GM13977 (cell line): ENCODE results near the gene CLTCL1.
"Not testable (repeated sequence)": the region's sequence is repeated elsewhere in the genome, so short reads cannot be mapped to it uniquely, and the experiment has no call there.

Experiments
- DNase-seq: peaks from one replicate; pipeline ENCODE4 v3.0.0; 2012; ENCODE audit warnings: low spot score
- in situ Hi-C: fragments of 300-500 bp; cut with MboI; formaldehyde crosslinking; loops from one replicate; pipeline ENCODE4 v1.12.0; 2022; ENCODE audit warnings: low sequenced_read_pairs, low pct_unique_long_range_greater_than_20kb, mixed read lengths, inconsistent platforms; ENCODE audit not compliant: unreplicated experiment
- TF ChIP-seq, protein P1 (sequence below): IDR thresholded peaks from 2 replicates; pipeline ENCODE4 v1.5.1; 2012; ENCODE audit warnings: mild to moderate bottlenecking, control low read depth; ENCODE audit not compliant: insufficient read depth; ENCODE audit errors: extremely low read depth, missing control alignments

CLTCL1 gene

DNA sequence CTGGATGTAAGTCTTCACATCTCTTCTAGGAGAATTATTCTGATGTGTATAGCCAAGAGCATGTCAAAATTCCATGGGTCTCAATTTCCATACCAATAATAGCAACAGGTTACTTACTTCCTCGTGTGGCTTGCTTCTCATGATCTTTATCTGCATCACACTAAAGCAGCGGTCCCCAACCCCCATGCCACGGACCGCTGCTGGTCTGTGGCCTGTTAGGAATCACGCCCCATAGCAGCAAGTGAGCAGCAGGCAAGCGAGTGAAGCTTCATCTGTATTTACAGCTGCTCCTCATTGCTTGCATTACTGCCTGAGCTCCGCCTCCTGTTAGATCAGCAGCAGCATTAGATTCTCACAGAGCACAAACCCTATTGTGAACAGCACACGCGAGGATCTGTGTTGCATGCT is 84.1 kb downstream of the CLTCL1 start:
- TF ChIP-seq, protein P1, sequence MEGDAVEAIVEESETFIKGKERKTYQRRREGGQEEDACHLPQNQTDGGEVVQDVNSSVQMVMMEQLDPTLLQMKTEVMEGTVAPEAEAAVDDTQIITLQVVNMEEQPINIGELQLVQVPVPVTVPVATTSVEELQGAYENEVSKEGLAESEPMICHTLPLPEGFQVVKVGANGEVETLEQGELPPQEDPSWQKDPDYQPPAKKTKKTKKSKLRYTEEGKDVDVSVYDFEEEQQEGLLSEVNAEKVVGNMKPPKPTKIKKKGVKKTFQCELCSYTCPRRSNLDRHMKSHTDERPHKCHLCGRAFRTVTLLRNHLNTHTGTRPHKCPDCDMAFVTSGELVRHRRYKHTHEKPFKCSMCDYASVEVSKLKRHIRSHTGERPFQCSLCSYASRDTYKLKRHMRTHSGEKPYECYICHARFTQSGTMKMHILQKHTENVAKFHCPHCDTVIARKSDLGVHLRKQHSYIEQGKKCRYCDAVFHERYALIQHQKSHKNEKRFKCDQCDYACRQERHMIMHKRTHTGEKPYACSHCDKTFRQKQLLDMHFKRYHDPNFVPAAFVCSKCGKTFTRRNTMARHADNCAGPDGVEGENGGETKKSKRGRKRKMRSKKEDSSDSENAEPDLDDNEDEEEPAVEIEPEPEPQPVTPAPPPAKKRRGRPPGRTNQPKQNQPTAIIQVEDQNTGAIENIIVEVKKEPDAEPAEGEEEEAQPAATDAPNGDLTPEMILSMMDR = no peak
- no peak for DNase-seq
- in situ Hi-C loops = no loop called here

DNA sequence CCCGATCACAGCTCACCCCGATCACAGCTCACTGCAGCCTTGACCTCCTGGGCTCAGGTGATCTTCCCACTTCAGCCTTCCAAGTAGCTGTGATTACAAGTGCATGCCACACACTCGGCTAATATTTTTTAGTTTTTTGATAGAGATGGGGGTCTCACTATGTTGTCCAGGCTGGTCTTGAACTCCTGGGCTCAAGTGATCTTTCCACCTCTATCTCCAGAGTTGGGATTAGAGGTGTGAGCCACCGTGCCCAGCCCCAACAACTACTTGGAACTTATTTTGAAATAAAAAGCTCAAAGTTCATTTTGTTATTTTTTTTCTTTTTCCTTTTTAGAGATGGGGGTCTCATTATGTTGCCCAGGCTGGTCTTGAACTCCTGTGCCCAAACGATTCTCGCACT is 85.2 kb downstream of the CLTCL1 start:
- TF ChIP-seq, protein P1 = no peak
- no peak for DNase-seq
- in situ Hi-C loops = no loop called here

DNA sequence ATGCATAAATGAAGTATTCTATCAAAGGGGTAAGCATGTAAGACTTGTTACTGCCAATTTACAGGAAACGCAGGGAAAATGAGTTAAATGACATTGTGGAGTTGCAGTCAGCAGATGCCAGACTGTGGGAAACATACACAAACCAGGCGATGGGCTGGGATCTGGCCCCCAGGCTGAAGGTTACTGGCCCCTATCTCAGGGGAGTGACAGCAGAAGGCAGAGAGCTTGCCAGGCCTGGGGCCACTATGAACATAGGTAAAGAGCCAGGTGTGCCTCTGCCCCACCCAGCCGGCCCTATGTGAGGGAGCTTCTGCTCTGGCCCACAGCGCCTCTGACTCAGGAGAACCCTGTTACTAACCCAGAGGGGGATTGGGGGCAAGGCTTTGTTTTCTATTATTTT is 86.9 kb downstream of the CLTCL1 start:
- no peak for DNase-seq
- in situ Hi-C loops = no loop called here
- TF ChIP-seq, protein P1 = no peak

DNA sequence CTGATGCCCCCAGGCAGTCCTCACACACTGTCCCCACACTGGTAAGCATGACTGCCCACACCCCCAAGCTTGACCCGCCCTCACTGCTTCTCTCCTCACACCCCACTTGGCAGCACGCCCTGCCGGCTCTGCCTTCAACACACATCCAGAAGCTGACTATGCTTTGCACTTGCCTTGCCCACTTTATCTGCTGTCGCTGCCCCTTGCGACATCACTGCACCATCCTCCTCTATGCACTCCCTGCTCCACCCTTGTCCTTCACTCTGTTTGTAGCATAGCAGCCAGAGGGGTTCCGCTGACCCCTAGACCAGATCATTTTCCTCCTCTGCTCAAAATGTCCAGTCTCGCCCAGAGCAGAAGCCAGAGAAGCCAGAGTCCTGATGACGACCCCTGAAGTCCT is 87.7 kb downstream of the CLTCL1 start:
- TF ChIP-seq, protein P1 = no peak
- DNase-seq = no peak
- in situ Hi-C loops = no loop called here

DNA sequence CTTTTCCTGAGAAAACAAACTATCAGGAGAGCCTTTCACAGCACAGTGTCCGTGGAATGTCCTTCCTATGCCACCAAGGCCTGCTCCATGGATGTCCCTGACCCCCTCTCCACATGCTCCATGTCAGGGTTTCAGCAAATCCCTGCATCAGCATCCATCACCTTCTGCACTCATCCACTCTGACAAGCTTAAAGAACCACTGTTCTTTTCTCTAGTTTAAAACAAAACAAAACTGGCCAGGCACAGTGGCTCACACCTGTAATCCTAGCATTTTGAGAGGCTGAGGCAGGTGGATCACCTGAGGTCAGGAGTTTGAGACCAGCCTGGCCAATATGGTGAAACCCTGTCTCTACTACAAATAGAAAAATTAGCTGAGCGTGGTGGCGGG is 88.7 kb downstream of the CLTCL1 start:
- DNase-seq, in situ Hi-C loops: not testable (repeated sequence)

DNA sequence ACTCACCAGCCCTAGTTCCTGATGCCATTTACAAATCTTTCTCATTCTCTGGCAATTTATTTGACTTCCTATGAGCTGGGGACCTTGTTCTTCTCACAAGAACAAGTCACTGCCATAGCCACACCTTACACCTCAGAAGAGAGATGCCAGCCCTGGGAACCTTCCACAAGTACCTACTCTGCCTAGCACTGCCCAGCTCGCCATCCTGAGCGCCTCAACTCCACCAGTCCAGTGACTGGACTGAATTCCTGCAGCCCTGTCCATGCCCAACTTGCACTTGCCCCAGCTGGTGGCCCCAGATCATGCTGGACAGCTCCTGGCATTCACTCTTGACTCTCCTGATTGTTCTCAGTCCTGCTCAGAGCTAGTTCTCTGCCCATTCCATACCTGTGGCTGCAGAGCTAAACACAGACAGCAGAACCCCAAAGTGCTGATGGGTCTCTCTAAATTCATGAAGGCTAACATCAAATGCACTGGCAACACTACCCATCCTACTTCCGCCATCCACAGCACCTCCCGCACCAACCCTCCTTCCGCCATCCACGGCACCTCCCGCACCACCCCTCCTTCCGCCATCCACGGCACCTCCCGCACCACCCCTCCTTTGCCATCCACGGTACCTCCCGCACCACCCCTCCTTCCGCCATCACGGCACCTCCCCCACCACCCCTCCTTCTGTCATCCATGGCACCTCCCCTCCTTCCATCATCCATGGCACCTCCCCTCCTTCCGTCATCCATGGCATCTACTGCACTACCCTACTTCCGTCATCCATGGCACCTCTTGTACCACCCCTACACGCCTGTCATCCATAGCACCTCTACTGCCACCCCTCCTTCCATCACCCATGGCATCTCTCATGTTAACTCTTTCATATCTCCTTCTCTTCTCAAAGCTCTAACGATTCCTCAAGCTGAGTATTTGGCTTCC is 89.4 kb downstream of the CLTCL1 start:
- no peak for DNase-seq
- in situ Hi-C loops = no loop called here
- TF ChIP-seq, protein P1 = no peak

DNA sequence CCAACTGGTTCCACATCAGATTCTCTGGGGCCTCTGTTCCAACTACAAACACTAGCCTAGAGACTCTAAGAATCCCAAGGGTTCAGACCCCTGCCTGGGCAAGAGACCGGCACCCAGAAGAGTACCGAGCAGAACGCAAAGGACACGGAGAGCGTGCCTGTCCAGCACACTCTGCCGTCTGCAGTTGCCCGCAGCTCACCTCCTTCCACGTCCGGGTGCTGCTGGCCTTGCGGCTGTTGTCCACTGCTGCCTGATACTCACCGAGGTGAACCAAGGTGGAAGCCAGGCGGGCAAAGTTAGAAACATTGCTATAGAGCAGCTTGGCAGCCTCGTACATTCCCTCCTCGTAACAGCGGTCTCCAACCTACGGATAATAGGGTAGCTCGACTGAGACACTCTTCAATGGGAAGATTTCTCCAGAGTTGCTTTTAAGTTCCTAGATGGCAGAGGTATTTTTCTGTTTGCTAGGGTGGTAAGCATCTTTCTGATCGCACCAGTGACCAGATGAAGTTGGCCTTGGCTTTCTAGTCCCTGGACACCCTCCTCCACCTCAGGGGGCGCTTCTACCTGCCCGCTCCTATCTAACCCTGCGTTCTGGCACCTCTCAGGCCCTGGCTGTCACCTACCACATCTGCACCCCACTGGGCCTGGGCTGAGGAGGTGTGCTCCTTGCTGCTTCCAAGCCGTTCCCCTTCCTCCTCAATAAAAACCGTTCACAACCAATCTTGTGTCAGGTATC is 90.2 kb downstream of the CLTCL1 start:
- TF ChIP-seq, protein P1 = no peak
- in situ Hi-C loops = no loop called here

More for the DNA sequence above, 90.2 kb downstream of the CLTCL1 start:
- no peak for DNase-seq
